Measurements from ENCODE around the gene CFAP43.

CFAP43 gene

GRCh38 chr10:104259456-104259855 is 27.3 kb upstream of the CFAP43 start:
- no peaks in the 10 kb centered on the region for H3K9me3 ChIP-seq (ENCODE audit: low read depth, low read length)
- H3K27ac ChIP-seq, result no peak overlapping the region
- TF ChIP-seq FOXP2 (optimal IDR thresholded peaks at IDR 0.05; ENCODE audit: control extremely low read depth, extremely low read length, insufficient read depth) (no peak), EZH2 (IDR thresholded peaks at IDR 0.05) (no peak), POLR2AphosphoS5 (IDR thresholded peaks at IDR 0.05; ENCODE audit: borderline replicate concordance, low read depth, low read length) (no peak)
- no peak overlapping the region for H3K9ac ChIP-seq (ENCODE audit: insufficient read length)
- no peak overlapping the region for H3K4me3 ChIP-seq
- no peak for DNase-seq (ENCODE audit: low read depth, low spot score)
- peaks cover 41% of the 10 kb centered on the region for H3K36me3 ChIP-seq (ENCODE audit: insufficient read depth, low read length)

DNA sequence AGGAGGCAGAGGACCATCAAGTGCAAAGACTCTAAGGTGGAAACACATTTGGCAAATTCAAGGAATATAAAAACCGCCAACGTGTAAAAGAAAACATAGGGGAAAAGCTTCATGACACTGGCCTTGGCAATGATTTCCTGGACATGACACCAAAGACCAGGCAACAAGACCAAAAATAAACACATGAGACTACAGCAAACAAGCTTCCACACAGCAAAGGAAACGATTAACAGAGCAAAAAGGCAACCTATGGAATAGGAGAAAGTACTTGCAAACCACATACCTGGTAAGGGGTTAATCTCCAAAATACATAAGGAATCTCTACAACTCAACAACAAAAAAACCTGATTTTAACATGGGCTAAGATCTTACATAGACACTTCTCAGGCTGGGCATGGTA is 26.0 kb upstream of the CFAP43 start:
- TF ChIP-seq EZH2 (IDR thresholded peaks at IDR 0.05) (no peak), POLR2AphosphoS5 (IDR thresholded peaks at IDR 0.05; ENCODE audit: borderline replicate concordance, low read depth, low read length) (no peak), FOXP2 (optimal IDR thresholded peaks at IDR 0.05; ENCODE audit: control extremely low read depth, extremely low read length, insufficient read depth) (no peak)
- Histone ChIP-seq H3K36me3 (ENCODE audit: insufficient read depth, low read length) (peaks cover 35% of the 10 kb centered on the region), H3K4me3 (no peak overlapping the region), H3K9ac (ENCODE audit: insufficient read length) (no peak overlapping the region), H3K9me3 (ENCODE audit: low read depth, low read length) (no peaks in the 10 kb centered on the region), H3K27ac (no peak overlapping the region)
- DNase-seq (ENCODE audit: low read depth, low spot score), result no peak

- Histone ChIP-seq H3K36me3 (ENCODE audit: insufficient read depth, low read length) (peaks cover 30% of the 10 kb centered on the region; the same call in 1 of the 2 replicates), H3K9ac (ENCODE audit: insufficient read length) (no peak overlapping the region), H3K9me3 (ENCODE audit: low read depth, low read length) (no peaks in the 10 kb centered on the region), H3K4me3 (no peak overlapping the region), H3K27ac (no peak overlapping the region)
- TF ChIP-seq FOXP2 (optimal IDR thresholded peaks at IDR 0.05; ENCODE audit: control extremely low read depth, extremely low read length, insufficient read depth) (no peak), POLR2AphosphoS5 (IDR thresholded peaks at IDR 0.05; ENCODE audit: borderline replicate concordance, low read depth, low read length) (no peak), EZH2 (IDR thresholded peaks at IDR 0.05) (no peak)
- DNase-seq (ENCODE audit: low read depth, low spot score), result no peak
These were observed 25.1 kb upstream of the CFAP43 start for GRCh38 chr10:104257235-104257634.

GRCh38 chr10:104256335-104256961 is 24.3 kb upstream of the CFAP43 start:
- TF ChIP-seq FOXP2 (optimal IDR thresholded peaks at IDR 0.05; ENCODE audit: control extremely low read depth, extremely low read length, insufficient read depth), result no peak
- TF ChIP-seq EZH2 (IDR thresholded peaks at IDR 0.05), result no peak
- no peak for TF ChIP-seq POLR2AphosphoS5 (IDR thresholded peaks at IDR 0.05; ENCODE audit: borderline replicate concordance, low read depth, low read length)
- H3K36me3 ChIP-seq (ENCODE audit: insufficient read depth, low read length), result peaks cover 29% of the 10 kb centered on the region; the same call in 1 of the 2 replicates
- no peak for DNase-seq (ENCODE audit: low read depth, low spot score)
- H3K4me3 ChIP-seq, result peak overlapping the region; percentile 81
- no peak overlapping the region; the same call in 1 of the 2 replicates for H3K27ac ChIP-seq
- no peaks in the 10 kb centered on the region for H3K9me3 ChIP-seq (ENCODE audit: low read depth, low read length)
- H3K9ac ChIP-seq (ENCODE audit: insufficient read length), result peak overlapping the region; percentile 85

- peak overlapping the region; percentile 81 for H3K4me3 ChIP-seq
- TF ChIP-seq FOXP2 (optimal IDR thresholded peaks at IDR 0.05; ENCODE audit: control extremely low read depth, extremely low read length, insufficient read depth) (no peak), POLR2AphosphoS5 (IDR thresholded peaks at IDR 0.05; ENCODE audit: borderline replicate concordance, low read depth, low read length) (no peak), EZH2 (IDR thresholded peaks at IDR 0.05) (no peak)
- H3K36me3 ChIP-seq (ENCODE audit: insufficient read depth, low read length), result peaks cover 20% of the 10 kb centered on the region; the same call in 1 of the 2 replicates
- H3K27ac ChIP-seq, result peak overlapping the region; percentile 25; the same call in 1 of the 2 replicates
- H3K9ac ChIP-seq (ENCODE audit: insufficient read length), result peak overlapping the region; percentile 85
- DNase-seq (ENCODE audit: low read depth, low spot score), result no peak
- H3K9me3 ChIP-seq (ENCODE audit: low read depth, low read length), result no peaks in the 10 kb centered on the region
These were observed 23.3 kb upstream of the CFAP43 start for GRCh38 chr10:104255311-104255981.

- Histone ChIP-seq H3K4me3 (peak within 1 kb of the TSS; percentile 81), H3K36me3 (ENCODE audit: insufficient read depth, low read length) (peaks cover 15% of the 10 kb centered on the region; the same call in 1 of the 2 replicates), H3K27ac (peak within 1 kb of the TSS; percentile 25; the same call in 1 of the 2 replicates), H3K9ac (ENCODE audit: insufficient read length) (peak within 1 kb of the TSS; percentile 85), H3K9me3 (ENCODE audit: low read depth, low read length) (no peaks in the 10 kb centered on the region)
- no peak for DNase-seq (ENCODE audit: low read depth, low spot score)
- no peak for TF ChIP-seq EZH2 (IDR thresholded peaks at IDR 0.05)
- TF ChIP-seq POLR2AphosphoS5 (IDR thresholded peaks at IDR 0.05; ENCODE audit: borderline replicate concordance, low read depth, low read length), result peak; percentile 66
- no peak for TF ChIP-seq FOXP2 (optimal IDR thresholded peaks at IDR 0.05; ENCODE audit: control extremely low read depth, extremely low read length, insufficient read depth)
These were observed 22.5 kb upstream of the CFAP43 start, which contains the start of gene GSTO1 for GRCh38 chr10:104254493-104255310. Gene GSTO1, plus strand, starts transcription at chr10:104254892. Its CDS starts 37 bp downstream, at chr10:104254929.

DNA sequence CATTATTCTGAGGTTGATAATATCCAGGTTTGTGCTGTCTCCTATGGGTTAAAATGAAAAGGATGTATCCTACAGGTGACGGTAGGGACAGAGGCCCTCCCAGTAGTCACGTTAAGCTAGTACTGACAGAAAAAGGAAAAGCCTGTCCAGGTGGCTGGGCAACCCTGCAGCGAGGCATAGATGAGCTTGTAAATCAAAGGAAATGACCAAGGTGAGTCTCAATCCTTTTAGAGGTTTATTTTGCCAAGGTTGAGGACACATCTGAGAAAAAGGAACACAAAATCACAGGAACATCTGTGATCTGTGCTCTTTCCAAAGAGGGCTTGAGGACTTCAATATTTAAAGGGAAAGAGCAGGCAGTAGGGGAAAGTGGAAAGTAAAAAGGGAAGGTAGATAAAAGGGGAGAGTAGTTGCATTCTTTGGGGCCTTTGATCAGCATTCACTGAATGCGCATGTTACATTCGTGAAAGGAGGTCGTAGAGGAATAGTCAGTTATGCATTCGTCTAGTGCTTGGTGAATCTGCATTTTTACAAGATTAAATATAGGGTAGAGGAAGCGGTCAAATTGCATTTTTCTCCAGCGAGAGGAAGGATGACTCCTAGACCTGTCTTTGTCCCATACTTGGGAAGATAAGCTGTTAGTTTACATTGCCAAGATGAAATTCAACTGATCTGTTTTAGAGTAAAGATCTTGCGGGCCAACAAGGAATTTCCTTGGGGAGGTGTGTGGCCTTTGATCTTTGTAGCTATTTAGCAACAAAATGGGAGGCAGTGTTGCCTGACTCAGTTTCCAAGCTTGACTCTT is 21.6 kb upstream of the CFAP43 start:
- peak overlapping the region; percentile 85 for H3K9ac ChIP-seq (ENCODE audit: insufficient read length)

More for the DNA sequence above, 21.6 kb upstream of the CFAP43 start:
- no peak for DNase-seq (ENCODE audit: low read depth, low spot score)
- Histone ChIP-seq H3K36me3 (ENCODE audit: insufficient read depth, low read length) (peaks cover 9% of the 10 kb centered on the region; the same call in 1 of the 2 replicates), H3K27ac (no peak overlapping the region), H3K4me3 (peak overlapping the region; percentile 81), H3K9me3 (ENCODE audit: low read depth, low read length) (no peaks in the 10 kb centered on the region)
- TF ChIP-seq FOXP2 (optimal IDR thresholded peaks at IDR 0.05; ENCODE audit: control extremely low read depth, extremely low read length, insufficient read depth) (no peak), EZH2 (IDR thresholded peaks at IDR 0.05) (no peak), POLR2AphosphoS5 (IDR thresholded peaks at IDR 0.05; ENCODE audit: borderline replicate concordance, low read depth, low read length) (no peak)
